Measurements from ENCODE around the gene KLK15. TPM values are rescaled to one million over a fixed set of nuclear protein-coding genes. Genes with fewer than 3 reads are reported as not detected.

Gene KLK15
- total RNA-seq, 4 donors from 2014 or later: not detected

DNA sequence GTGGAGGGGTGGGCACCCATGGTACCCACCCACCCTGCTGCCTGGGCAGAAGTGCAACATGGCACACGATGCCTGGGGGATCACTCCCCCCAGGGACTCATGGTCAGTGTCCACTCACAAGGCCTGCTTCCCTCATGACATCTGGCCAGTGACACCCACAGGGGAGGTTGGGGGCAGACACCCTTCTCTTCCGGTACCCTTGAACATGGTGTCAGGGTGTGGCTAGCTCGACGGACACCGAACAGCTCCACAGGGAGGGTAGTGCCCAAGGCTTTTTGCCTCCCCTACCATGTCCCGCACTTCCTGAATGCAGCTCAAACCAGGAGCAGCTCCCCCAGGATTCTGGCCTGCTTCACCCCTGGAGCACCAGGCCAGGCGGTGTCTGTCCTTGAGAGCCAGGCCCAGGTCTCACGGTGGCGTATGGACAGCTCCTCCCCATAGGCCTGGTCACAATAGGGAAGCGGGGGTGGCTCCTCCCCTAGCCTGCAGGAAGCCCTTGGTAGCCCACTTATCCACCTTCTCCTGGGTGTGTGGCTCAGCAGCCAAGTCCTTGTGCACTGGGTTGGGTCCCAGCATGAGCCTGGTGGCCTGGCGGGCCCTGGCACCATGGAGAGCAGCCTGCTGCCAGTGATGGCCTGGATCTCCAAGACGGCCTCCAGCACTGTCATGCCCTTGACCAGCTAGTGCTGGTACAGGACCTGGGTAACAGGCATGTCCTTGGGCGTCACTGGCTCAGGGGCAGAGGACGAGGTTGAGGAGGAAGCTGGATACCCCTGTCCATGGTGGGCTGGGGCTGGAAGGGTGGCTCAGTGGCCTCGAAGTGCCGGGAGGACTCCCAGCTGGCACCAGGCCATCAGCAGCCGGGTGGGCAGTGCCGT, 35.4 kb downstream of the KLK15 start:
- no CpG with 5 or more reads among the region's 18 CpGs for WGBS, 2 donors (ENCODE audit: low coverage in 1 of 2)

DNA sequence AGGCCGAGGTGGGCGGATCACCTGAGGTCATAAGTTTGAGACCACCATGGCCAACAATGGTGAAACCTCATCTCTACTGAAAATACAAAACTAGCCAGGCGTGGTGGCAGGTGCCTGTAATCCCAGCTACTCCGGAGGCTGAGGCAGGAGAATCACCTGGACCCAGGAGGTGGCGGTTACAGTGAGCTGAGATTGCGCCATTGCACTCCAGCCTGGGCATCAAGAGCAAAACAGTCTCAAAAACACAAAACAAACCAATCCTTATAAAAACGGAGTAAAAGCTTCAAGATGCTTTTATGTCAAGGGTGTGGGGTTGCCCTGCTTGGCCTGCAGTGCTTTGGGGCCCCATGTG, 36.0 kb downstream of the KLK15 start:
- Histone ChIP-seq H3K27me3 (peaks cover 13% of the 10 kb centered on the region), H3K4me3 (no peak overlapping the region), H3K9me3 (no peaks in the 10 kb centered on the region), H3K27ac (no peak overlapping the region), H3K36me3 (peaks cover 0 to 67% of the 10 kb centered on the region in 2 donors), H3K4me1 (peaks cover 0 to 6% (median 0%) of the 10 kb centered on the region in 3 donors)
- ATAC-seq: no peak
- TF ChIP-seq POLR2A (IDR thresholded peaks at IDR 0.05) (no peak), POLR2AphosphoS5 (IDR thresholded peaks at IDR 0.05) (no peak), EP300 (IDR thresholded peaks at IDR 0.05) (no peak)
- TF ChIP-seq, protein P1, sequence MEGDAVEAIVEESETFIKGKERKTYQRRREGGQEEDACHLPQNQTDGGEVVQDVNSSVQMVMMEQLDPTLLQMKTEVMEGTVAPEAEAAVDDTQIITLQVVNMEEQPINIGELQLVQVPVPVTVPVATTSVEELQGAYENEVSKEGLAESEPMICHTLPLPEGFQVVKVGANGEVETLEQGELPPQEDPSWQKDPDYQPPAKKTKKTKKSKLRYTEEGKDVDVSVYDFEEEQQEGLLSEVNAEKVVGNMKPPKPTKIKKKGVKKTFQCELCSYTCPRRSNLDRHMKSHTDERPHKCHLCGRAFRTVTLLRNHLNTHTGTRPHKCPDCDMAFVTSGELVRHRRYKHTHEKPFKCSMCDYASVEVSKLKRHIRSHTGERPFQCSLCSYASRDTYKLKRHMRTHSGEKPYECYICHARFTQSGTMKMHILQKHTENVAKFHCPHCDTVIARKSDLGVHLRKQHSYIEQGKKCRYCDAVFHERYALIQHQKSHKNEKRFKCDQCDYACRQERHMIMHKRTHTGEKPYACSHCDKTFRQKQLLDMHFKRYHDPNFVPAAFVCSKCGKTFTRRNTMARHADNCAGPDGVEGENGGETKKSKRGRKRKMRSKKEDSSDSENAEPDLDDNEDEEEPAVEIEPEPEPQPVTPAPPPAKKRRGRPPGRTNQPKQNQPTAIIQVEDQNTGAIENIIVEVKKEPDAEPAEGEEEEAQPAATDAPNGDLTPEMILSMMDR (IDR thresholded peaks at IDR 0.05): no peak
- WGBS, 2 donors (ENCODE audit: low coverage in 1 of 2): 71 to 75% methylated on average over 3 to 7 of the region's 7 CpGs

More for the DNA sequence above, 35.4 kb downstream of the KLK15 start:
- peaks cover 0 to 13% (median 1%) of the 10 kb centered on the region in 3 donors for H3K4me1 ChIP-seq
- no peak for ATAC-seq
- H3K4me3 ChIP-seq: no peak overlapping the region
- H3K9me3 ChIP-seq: no peaks in the 10 kb centered on the region
- peaks cover 0 to 67% of the 10 kb centered on the region in 2 donors for H3K36me3 ChIP-seq
- TF ChIP-seq POLR2AphosphoS5 (IDR thresholded peaks at IDR 0.05): no peak
- no peak for TF ChIP-seq POLR2A (IDR thresholded peaks at IDR 0.05)
- no peak for TF ChIP-seq EP300 (IDR thresholded peaks at IDR 0.05)
- TF ChIP-seq, protein P1 (IDR thresholded peaks at IDR 0.05): no peak
- H3K27me3 ChIP-seq: peaks cover 7% of the 10 kb centered on the region
- H3K27ac ChIP-seq: no peak overlapping the region

DNA sequence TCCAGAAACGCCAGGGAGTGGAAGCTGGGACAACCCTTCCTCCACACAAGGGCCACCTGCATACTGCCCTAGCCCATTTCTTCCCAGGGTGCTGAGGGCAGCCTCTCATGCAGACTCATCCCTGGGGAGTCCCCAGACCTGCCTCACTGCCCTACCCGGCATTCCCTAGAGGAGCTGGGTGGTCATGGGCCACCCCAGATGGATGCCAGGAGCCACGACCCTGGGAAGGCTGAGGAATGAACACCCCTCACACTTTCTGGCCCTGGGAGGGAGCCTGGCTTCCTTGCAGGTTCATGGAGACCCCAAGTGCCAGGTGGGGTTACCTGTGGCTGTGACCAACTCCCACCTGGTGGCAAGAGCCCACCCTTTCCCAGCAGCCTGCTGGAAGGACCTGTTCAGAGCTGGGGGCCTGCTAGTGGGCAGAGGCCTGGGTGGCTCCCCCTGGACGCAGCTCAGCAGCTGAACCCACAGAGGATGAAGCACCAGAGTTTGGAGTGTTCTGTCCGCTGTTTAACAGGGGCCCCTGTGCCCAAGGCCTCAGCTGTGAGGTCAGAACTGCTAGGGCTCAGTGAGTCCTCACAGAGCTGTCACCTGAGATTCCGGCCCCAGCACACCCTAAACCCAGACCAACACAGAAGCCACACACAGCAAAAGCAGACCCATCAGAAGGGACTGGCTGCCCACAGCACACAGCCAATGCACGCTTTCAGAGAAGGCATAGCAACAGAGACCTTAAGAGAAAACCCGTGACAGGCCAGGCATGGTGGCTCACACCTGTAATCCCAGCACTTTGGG, 36.5 kb downstream of the KLK15 start:
- 100% methylated on average over 1 of the region's 8 CpGs; no CpG with 5 or more reads in 1 of the 2 donors for WGBS, 2 donors (ENCODE audit: low coverage in 1 of 2)
- Histone ChIP-seq H3K27ac (no peak overlapping the region), H3K27me3 (peaks cover 19% of the 10 kb centered on the region), H3K9me3 (no peaks in the 10 kb centered on the region), H3K4me3 (no peak overlapping the region), H3K36me3 (peaks cover 0 to 62% of the 10 kb centered on the region in 2 donors), H3K4me1 (peaks cover 0 to under 1% (median 0%) of the 10 kb centered on the region in 3 donors)
- no peak for ATAC-seq
- TF ChIP-seq POLR2AphosphoS5 (IDR thresholded peaks at IDR 0.05): no peak
- TF ChIP-seq EP300 (IDR thresholded peaks at IDR 0.05): no peak
- TF ChIP-seq, protein P1 (IDR thresholded peaks at IDR 0.05): no peak
- TF ChIP-seq POLR2A (IDR thresholded peaks at IDR 0.05): no peak

DNA sequence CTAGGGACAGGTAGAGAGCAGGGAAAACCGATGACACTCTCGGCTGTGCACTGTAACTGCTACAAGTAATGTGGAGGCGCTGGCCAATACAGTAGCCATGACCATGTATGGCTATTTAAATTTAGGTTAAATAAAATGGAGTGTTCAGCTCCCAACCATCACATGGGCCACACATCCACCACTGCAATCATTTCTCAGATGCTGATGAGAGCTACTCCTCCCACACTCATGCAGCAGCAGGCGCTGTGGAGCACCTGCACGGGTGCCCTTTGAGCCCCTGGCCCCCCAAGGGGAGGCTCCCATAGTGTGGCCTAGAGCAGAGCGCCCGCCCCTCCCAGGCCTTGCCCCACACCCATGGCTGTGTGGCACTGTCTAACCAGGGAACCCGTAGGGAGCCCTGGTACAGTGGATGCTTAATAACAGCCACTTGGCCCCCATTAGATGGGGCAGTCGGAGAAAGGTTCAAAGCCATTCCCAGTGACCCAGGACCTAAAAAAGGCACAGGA, 37.2 kb downstream of the KLK15 start:
- Histone ChIP-seq H3K36me3 (peaks cover 0 to 55% of the 10 kb centered on the region in 2 donors), H3K4me1 (no peaks in the 10 kb centered on the region), H3K27me3 (peaks cover 26% of the 10 kb centered on the region), H3K9me3 (no peaks in the 10 kb centered on the region), H3K27ac (no peak overlapping the region), H3K4me3 (no peak overlapping the region)
- TF ChIP-seq EP300 (IDR thresholded peaks at IDR 0.05) (no peak), POLR2AphosphoS5 (IDR thresholded peaks at IDR 0.05) (no peak), POLR2A (IDR thresholded peaks at IDR 0.05) (no peak)
- TF ChIP-seq, protein P1 (IDR thresholded peaks at IDR 0.05): no peak
- 67 to 74% methylated on average over 3 to 4 of the region's 9 CpGs for WGBS, 2 donors (ENCODE audit: low coverage in 1 of 2)
- ATAC-seq: no peak

Data from gastroesophageal sphincter (tissue), 4 donors.